IPS-NIHi7 (cell line): Measurements from ENCODE around the gene UBE2D2.
A peak's percentile ranks its signal among the peaks of the same experiment; 100 is the strongest.

Experiments
- DNase-seq: peaks from one replicate; pipeline ENCODE4 v3.0.0; 2012; ENCODE audit warnings: mixed read lengths; ENCODE audit errors: extremely low spot score

UBE2D2 gene

DNA sequence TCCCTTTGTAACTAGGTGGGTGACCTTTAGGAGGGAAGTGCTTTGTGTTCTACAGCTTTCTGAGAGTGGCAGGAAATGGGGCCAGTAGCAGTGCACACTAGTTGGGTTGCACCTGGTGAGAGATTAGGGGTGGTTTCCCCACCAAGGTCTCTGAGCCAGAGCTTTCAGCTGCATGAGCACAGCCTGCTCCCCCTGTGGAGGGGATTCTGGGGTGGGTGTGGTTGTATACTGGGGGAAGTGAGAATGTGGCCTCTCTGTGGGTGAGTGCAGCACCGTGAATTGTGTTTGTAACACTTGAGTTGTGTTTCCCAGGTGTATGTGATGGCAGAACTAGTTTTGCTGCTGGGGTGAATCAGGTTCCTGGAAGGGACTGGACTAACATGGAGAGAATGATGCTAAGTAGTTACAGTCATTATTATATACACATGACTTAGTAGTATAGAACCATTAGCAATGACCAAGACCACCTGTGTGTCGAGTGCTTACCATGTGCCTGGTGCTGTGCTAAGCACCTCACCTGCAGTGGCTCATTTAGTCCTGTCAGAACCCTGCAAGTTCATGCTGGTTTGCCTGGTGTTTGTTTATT is 75.2 kb downstream of the UBE2D2 start:
- DNase-seq, result no peak

DNA sequence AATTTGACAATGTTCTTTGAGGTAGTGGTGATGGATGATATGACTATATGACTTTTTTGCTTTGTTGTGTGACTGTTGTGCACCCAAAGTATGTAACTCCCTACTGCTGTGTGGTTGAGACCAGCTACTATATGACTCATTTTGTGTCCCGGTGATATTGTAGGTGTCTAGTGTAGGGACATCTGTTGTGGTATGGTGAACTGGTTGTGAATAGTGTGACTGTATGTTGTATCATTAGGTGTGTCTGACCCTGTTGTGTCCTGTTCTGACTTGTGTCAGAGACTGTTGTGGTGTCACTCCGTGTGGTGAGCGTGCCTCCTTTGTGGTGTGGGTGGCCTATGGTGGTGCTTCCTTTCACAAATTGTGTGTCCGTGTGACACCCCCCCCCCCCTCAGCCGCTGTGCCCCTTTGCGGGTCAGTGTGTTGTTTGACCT is 75.9 kb downstream of the UBE2D2 start:
- DNase-seq, result no peak

DNA sequence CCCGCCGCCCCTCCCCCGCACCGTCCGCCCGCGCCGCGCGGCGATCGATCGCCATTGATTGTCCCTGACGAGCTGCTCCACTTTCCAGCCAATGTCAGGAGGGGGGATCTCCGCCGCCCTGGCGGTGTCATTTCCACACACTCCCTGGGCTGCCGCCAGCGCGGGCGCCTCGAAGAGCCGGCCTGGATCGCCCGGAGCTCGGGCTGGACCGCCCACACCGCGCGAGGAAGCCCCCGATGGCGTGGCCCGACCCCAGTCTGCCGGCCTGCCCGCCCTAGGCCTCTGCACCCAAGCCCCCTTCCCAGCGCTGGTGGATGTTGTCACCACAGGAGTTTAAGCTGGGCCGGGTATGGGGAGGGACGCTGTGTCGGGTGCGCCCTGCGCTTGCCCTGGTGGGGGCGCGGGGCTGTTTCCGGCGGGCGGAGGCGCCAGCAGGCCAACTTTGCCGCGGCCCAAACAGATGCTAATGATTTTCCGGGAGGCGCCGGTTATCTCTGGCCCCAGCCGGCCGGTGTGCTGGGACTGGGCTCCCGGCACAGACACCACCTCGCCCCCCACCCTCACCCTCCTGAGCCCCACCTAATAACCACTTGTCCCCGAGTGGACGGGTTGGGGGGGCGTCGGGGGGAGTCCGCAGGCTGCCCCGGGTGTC is 76.4 kb downstream of the UBE2D2 start:
- peak; percentile 86 for DNase-seq

DNA sequence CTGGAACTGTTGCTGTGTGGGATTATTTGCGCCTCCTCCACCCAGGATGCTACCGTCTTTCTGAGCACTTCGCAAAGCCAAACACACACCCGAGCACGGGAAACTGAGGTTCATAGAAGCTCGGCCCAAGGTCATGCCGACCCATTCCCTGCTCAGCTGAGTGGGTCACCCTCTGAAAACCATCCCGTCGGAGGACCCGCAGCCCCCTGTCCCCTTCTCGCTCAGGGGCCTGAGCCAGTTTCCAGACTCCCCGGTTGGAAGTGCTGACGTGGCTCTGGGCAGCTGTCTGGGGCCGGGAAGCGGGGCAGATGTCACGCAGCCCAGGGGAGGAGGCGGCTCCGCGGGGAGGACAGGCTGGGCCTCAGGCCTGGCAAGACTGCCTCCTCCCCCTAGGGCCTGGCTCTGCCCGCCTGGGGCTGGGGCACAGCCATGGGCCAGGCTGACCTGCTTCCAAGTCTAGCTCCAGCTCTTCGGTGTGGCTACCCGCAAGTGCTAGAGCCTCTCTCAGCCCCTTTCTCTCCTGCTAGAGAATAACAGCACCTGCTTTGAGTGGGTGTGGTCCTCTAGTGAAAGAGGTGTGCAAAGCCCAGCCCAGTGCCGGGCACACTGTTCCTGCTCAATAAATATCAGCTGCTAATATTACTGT is 77.1 kb downstream of the UBE2D2 start:
- peak; percentile 55 for DNase-seq

DNA sequence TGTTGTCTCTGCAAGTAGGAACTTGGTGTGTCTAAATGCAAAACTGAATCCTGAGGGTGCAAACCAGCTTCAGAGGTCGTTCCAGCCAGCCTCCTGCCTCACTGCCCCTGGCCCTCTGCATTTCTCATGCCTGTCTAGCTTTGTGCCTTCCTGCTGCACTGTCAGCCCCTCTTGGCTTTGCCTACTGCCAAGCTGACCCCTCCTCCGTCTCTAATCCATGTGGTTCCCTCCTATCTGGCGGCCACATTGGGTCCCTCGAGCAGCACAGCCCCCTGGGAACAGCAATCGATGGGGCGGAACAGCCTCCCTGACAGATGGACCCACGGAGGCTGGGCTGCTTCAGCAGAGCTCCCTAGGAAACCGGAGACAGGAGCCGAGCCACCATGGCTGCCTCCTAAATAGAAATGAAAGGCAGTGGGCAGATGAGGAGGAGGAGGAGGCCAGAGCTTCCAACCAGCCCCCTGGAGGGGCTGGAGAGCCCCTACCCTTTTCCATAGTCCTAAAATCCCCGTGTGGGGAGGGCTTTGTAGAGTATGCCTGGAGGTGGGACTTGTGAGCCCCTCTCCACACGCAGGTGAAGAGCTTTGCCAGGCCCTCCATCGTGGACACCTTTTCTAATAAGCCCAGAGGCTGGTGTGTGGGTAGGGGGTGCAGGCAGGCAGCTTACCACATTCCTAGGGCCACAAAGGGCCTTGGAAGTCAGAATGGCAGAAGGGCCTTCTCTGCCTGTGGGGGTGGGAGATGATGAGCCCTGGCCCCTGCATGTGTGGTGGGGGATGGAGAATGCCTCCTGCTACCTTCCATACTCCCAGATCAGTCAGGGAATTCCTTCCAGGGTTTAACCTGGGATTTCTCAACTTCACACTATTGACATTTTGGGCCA is 77.8 kb downstream of the UBE2D2 start:
- DNase-seq, result no peak

DNA sequence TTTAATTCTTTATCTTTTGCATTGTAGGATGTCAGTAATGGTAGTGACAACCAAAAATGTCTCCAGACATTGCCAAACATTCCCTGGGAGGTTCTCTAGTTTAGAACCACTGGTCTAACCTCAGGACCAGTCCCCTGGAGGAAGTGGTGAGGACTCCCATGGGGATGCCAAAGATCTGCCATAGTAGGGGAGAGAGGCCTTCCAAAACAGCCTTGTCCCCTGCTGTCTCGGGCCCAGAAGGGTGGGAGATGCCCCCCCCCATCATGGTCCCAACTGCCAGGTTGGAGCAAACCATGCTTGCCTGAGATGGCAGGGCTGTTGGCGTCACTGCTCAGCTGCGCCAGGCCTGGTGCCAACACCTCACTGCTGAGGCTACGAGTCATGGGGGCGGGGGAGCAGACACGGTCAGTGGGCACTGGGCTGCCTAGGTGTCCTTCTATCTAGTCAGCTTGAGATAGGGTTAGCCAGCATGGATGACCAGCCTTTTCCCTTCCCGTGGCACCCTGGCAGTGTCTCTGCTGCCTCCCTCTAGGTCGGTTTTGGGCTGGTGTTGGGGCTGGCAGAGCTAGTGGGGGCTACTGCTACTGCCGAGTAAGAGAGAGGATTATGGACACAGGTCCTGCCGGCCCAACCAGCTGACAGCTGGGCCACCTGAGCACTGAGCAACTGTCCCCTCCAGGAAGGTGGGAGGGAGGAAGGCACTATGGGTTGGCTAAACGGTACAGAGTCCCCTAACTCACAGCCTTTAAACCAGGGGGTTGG is 78.7 kb downstream of the UBE2D2 start:
- no peak for DNase-seq

DNA sequence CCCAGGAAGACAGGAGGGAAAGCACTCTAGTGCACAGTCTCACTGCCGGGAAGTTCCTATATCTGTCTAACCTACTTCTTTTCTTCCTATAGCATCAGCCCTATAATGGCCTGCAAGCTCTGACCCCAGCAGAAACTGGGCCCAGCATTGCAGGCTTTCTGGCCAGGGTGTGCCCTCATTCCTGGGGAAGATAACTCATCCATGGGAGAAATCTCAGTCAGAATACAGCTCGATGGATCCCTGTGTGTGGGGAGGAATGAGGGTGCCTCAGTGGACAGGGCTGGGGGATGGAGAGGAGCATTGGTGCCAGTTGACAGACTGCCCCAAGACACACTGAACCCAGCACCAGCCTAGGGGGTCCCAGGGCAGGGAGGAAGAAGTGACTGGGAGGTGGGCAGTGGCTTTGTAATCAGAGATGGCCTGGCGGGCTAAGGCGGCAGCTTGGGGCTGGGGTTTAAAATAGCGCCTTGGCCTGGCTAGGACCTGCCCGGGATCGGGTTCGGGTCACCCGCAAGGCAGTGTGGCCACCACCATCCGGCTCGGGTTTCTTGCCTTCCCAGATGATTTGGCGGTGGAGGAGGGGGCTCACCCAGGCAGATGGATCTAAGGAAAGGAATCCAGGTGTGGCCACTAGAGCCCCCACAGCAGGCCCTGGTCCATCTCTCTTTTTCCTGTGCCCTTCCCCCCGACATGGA is 79.4 kb downstream of the UBE2D2 start:
- DNase-seq, result no peak

DNA sequence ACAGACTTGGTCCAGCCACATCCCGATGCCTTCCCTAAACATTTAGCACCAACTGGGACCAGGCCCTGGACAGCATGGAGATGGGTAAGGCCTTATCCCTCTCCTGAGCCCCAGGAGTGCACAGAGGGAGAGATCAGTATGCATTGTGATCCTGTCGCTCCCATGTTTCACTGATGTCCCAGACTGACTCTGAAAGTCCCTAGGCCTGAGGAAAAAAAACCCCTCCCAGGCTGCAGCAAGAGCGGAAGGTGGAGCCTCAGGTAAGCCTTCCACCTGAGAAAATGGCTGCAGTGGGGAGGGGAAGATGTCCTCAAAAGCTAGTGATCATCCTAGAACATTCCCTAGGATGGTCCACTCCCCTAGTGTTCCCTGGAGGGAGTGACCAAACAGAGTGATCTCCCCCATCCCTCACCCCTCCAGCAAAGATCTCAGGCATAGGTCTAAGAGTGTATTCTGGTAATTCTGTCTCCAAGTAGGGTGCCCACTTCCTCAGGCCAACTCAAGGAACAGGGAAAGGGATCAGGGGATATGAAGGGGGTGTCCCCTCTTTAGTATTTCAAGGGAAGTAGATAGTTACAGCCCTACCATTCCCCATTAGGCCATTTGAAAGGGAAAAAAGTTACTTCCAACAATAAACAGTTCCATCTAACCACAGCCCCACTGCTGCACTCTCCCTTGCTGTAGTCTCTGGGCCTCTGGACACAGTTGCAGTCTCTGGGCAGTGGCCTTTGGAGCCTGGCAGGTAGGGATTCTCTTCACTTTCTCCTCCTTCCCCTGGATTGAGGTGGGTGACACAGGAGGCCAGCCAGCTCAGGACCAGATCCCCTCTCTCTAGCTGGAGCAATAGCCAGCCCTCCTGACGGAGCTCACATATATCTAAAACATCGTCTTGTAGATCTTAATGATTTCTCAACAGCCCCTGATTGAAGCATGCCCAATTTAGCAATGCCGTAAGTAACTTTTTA is 80.3 kb downstream of the UBE2D2 start:
- DNase-seq, result no peak

DNA sequence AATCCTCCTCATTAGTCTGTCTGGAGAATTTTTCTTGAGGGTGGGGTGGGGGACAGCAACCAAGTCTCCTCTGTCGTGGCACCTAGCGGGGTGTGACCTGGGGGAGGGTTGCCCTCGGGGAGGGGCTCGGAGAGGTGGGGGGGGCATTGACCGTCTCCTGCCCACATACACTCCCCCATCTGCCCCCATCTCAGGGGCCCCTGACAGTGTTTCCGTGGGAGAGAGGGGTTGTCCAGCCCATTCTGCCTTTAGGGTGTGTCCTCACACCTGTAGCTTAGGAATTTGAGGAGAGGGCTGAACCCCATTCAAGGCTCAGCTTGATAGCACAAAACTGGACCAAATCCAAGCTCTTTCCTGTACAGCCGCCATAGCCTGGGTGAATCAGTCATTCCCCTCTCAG is 81.1 kb downstream of the UBE2D2 start:
- DNase-seq, result no peak

DNA sequence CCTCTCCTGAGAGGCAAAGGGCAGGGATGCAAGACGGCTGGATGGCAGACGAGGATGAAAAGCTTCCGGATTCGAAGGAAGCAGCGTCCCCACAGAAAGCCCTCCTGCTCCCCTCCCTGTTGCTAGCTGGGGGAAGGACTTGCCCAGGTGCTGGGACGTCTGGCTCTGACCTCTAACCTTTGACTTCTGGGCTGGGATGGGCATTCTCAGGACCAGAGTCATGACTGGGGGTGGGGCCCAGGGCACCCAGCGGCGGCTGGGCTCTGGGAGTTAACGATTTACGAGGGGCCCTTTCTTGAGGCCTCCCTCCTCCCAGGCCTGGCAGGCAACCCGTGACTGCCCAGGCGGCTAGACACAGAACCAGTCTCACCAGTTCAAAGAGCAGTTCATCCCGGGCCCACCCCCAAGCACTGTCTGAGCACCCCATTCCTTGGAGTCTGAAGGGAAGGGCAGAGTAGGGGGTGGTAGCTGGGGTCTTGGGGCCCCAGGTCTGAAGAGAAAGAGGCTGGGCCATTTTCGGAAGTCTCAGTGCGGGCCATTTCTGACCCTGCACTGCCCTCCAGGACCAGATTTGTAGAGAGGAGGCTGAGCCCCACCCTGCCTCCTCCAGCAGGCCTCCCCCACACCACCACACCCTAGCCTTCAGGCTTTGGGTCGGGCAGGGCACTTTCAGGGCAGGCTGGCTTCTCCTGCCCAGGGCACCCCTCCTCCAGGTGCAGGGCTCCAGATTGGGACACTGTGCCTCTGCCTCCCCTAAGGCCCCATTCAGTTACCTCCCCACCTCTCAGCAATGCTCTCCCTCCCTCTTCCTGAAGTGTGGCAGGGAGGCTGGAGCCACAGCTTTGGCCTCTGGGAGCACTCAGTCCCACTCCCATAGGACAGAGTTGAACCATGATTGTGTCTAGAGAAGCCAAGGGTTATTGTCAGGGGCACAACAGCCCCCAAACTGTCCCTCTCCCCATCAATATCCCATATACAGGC is 82.0 kb downstream of the UBE2D2 start:
- no peak for DNase-seq

DNA sequence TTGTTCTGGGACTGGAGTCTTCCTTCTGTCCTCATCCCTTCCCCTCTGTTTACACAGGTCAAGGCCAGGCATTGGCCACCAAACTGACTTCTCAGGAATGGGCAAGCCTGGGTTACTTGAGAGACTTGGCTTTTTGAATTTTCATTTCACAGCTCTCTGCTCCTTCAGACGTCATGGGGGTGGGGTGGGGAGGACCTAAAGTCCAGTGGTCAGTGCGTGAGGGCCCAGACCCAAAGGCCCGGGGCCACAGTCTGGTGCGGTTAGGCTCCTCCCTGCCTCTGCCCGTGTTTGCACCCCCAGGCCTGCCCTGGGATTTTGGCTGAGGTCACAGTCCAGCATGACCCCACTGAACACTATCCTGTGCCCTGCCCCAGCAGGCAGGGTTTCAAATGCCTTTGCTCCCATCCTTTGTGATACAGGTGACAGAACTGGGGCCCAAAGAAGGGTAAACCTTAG is 82.9 kb downstream of the UBE2D2 start:
- no peak for DNase-seq

DNA sequence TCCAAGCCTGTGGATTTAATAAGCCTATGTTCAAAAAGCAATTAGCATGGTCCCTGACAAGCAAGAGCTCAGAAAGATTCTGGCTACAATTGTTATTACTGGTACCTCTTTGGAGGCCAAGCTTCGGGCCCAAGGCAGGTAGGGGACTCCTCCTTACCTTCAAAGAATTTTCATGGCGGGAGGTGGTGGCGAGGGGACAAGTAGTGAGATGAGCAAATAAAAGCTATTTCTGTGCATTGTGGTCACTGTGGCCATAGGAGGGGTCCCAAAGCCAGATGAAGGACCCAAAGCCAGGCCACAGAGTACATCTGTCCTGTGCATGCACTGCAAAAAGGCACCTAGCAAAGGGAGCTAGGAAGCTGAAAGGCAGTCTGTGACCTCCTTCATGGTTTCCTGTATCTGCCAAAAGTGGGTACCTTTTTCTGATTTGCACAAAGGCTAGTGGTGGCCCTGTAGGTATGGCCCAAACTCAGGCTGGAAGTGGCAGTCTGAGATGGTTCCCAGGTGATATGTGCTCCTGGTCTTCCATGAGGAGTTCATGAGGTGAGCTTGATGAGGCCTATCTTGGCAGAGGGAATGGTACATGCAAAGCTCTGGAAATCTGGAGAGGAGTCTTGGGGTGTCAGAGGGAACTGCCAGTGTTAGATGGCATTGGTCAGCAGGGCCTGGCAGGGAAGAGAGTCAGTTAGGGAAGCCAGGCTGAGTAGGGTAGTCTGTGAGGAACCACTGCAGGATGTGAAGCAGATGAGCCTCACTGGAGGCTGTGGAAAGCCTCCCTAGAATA is 83.7 kb downstream of the UBE2D2 start:
- DNase-seq, result no peak

DNA sequence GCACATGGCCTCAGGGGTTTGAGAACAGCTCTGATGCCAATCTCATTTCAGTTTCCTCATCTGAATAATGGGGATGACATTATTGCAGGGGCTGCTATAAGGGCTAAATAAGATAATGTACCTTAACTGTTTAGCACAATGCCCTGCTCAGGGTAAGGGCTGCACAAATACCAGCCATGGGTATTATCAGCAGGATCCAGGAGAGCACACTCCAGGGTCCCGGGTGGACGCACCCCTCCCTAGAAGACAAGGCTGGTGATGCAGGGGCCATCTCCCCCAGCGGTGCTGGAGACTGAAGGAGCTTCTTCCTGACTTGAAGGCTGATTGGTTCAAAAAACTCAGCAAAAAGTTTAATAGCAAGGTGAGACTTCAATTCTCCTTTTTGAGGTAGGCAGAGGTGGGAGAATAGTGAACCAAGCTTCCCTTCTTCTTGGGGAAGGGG is 84.3 kb downstream of the UBE2D2 start:
- DNase-seq, result no peak

DNA sequence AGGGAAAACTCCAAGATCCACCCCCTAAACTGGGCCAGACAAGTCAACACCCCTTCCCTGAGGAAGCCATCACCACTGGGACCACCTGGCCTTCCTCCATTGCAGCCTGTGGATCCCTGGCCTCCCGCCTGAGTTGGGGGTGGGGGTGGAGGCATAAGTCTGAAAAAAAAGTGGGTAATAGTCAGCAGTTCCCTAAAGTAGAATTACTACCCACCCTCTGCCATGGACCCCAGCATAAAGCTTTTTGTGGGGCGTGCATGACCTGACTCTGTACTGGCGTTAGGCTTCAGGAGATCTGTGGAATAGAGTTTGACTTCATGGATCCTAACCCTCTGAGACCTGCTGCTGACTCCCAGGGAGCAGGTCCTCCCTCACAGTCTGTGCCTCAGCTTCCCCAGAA is 85.0 kb downstream of the UBE2D2 start:
- DNase-seq, result no peak

DNA sequence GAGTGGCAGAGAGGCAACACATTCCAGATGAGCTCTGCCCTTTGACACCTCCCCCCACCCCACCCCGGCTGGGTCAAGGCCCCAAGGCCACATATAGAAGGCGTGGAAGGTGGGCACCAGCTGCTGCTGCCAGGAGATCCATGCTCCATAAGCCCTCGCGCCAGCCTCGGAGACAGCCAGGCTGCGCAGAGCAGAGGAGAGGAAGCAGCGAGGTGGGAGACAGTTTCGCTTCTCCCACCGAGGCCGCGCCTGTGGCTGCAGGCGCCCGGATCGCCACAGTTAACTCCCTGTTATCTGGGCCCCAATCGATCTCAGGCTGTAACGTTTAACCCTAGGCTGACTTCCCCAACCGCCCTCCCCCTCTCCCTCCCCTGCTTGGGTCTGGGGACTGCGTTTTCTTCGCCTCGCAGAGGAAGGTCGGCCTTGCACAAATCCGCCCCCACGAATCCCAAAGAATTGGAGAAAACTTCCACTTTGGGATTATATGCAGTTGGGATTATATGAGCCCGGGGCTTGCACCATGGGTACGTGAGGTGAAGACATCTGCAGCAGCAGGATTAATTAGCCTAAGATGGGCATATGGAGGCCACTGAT is 85.9 kb downstream of the UBE2D2 start:
- peak; percentile 59 for DNase-seq

DNA sequence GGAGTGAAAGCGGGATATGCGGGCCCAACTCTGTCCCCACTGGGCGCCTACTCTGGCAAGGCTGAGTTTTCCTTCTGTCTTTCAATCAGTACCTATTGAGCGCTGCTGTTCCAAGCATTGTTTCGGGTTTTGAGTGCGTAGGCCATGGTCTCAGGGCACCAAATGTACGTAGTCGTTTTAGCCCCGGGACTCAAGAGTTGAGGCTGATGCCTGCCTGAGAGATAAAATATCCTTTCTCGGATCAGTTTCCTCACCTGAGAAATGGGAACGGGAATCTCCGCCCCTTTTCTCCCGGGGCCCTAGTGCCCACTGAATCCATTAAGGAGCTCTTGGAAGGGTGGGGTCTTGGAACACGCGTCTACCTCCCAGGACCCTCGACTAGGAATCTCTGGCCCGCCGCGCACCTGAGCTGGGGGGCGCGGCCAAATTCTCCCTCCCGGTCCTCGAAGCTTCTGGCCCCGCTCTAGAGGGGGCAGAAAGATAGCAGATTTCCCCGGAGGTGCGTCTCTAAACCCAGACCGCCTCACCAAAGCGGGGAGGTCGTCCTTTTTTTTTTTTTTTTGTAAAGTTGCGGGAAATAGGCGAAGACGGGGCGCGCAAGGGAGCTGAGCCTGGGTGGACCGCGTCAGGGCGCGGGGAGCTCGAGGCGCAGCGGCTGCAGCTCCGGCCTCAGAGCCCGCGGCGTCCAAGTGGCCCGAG is 86.5 kb downstream of the UBE2D2 start:
- no peak for DNase-seq
